Measurements from ENCODE around the gene GCK.

Gene GCK

GRCh38 chr7:44159824-44160630 lies 29.2 kb downstream of the GCK start:
- Histone ChIP-seq H3K9ac (no peak overlapping the region), H3K4me2 (no peak overlapping the region), H4K20me1 (ENCODE audit: insufficient read depth) (no peaks in the 10 kb centered on the region), H3K4me3 (IDR thresholded peaks at IDR 0.05; ENCODE audit: insufficient read depth, low read depth, low read length) (no peak overlapping the region), H3K27ac (no peak overlapping the region), H2AFZ (ENCODE audit: low read depth) (no peak overlapping the region), H3K36me3 (ENCODE audit: insufficient read depth) (no peaks in the 10 kb centered on the region), H3K27me3 (ENCODE audit: insufficient read depth, low read depth) (no peaks in the 10 kb centered on the region), H3K4me1 (ENCODE audit: low read depth, poor library complexity, severe bottlenecking) (no peaks in the 10 kb centered on the region), H3K79me2 (ENCODE audit: insufficient read depth, low read depth) (no peaks in the 10 kb centered on the region)
- TF ChIP-seq CTCF (conservative IDR thresholded peaks at IDR 0.05; ENCODE audit: low read depth, low read length): no peak

GRCh38 chr7:44158873-44159631 lies 30.2 kb downstream of the GCK start:
- no peaks in the 10 kb centered on the region for H3K79me2 ChIP-seq (ENCODE audit: insufficient read depth, low read depth)
- H3K4me2 ChIP-seq: no peak overlapping the region
- no peaks in the 10 kb centered on the region for H4K20me1 ChIP-seq (ENCODE audit: insufficient read depth)
- no peak overlapping the region for H3K4me3 ChIP-seq (IDR thresholded peaks at IDR 0.05; ENCODE audit: insufficient read depth, low read depth, low read length)
- H3K27me3 ChIP-seq (ENCODE audit: insufficient read depth, low read depth): no peaks in the 10 kb centered on the region
- no peak overlapping the region for H3K9ac ChIP-seq
- H3K4me1 ChIP-seq (ENCODE audit: low read depth, poor library complexity, severe bottlenecking): no peaks in the 10 kb centered on the region
- H2AFZ ChIP-seq (ENCODE audit: low read depth): no peak overlapping the region
- TF ChIP-seq CTCF (conservative IDR thresholded peaks at IDR 0.05; ENCODE audit: low read depth, low read length): no peak
- H3K36me3 ChIP-seq (ENCODE audit: insufficient read depth): no peaks in the 10 kb centered on the region
- H3K27ac ChIP-seq: no peak overlapping the region

GRCh38 chr7:44158096-44158872 lies 31.0 kb downstream of the GCK start:
- H3K9ac ChIP-seq: no peak overlapping the region
- H3K79me2 ChIP-seq (ENCODE audit: insufficient read depth, low read depth): no peaks in the 10 kb centered on the region
- no peaks in the 10 kb centered on the region for H4K20me1 ChIP-seq (ENCODE audit: insufficient read depth)
- H3K27me3 ChIP-seq (ENCODE audit: insufficient read depth, low read depth): no peaks in the 10 kb centered on the region
- no peaks in the 10 kb centered on the region for H3K36me3 ChIP-seq (ENCODE audit: insufficient read depth)
- TF ChIP-seq CTCF (conservative IDR thresholded peaks at IDR 0.05; ENCODE audit: low read depth, low read length): no peak
- H3K4me3 ChIP-seq (IDR thresholded peaks at IDR 0.05; ENCODE audit: insufficient read depth, low read depth, low read length): no peak overlapping the region
- no peak overlapping the region for H2AFZ ChIP-seq (ENCODE audit: low read depth)
- no peak overlapping the region for H3K4me2 ChIP-seq
- no peak overlapping the region for H3K27ac ChIP-seq
- no peaks in the 10 kb centered on the region for H3K4me1 ChIP-seq (ENCODE audit: low read depth, poor library complexity, severe bottlenecking)

GRCh38 chr7:44157116-44158080 lies 31.8 kb downstream of the GCK start:
- no peak overlapping the region for H3K4me2 ChIP-seq
- H3K4me1 ChIP-seq (ENCODE audit: low read depth, poor library complexity, severe bottlenecking): no peaks in the 10 kb centered on the region
- no peak overlapping the region for H3K9ac ChIP-seq
- H4K20me1 ChIP-seq (ENCODE audit: insufficient read depth): no peaks in the 10 kb centered on the region
- H3K27me3 ChIP-seq (ENCODE audit: insufficient read depth, low read depth): no peaks in the 10 kb centered on the region
- no peaks in the 10 kb centered on the region for H3K79me2 ChIP-seq (ENCODE audit: insufficient read depth, low read depth)
- TF ChIP-seq CTCF (conservative IDR thresholded peaks at IDR 0.05; ENCODE audit: low read depth, low read length): no peak
- H3K27ac ChIP-seq: no peak overlapping the region
- no peak overlapping the region for H2AFZ ChIP-seq (ENCODE audit: low read depth)
- H3K4me3 ChIP-seq (IDR thresholded peaks at IDR 0.05; ENCODE audit: insufficient read depth, low read depth, low read length): no peak overlapping the region
- no peaks in the 10 kb centered on the region for H3K36me3 ChIP-seq (ENCODE audit: insufficient read depth)

Measured in KMS-11 (cell line).